ENCODE measurements around the gene CYP4F22. TPM values are rescaled to one million over a fixed set of nuclear protein-coding genes. Genes with fewer than 3 reads are reported as not detected.
A peak's percentile ranks its signal among the peaks of the same experiment; 100 is the strongest.

The CYP4F22 gene
- total RNA-seq, 2 experiments from 2014 or later = 0.19 to 0.28 TPM

GRCh38 chr19:15550273-15550672, 41.9 kb downstream of the CYP4F22 start:
- peak overlapping the region; percentile 87 for H3K4me3 Mint-ChIP-seq
- TF ChIP-seq, protein P1, sequence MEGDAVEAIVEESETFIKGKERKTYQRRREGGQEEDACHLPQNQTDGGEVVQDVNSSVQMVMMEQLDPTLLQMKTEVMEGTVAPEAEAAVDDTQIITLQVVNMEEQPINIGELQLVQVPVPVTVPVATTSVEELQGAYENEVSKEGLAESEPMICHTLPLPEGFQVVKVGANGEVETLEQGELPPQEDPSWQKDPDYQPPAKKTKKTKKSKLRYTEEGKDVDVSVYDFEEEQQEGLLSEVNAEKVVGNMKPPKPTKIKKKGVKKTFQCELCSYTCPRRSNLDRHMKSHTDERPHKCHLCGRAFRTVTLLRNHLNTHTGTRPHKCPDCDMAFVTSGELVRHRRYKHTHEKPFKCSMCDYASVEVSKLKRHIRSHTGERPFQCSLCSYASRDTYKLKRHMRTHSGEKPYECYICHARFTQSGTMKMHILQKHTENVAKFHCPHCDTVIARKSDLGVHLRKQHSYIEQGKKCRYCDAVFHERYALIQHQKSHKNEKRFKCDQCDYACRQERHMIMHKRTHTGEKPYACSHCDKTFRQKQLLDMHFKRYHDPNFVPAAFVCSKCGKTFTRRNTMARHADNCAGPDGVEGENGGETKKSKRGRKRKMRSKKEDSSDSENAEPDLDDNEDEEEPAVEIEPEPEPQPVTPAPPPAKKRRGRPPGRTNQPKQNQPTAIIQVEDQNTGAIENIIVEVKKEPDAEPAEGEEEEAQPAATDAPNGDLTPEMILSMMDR (IDR thresholded peaks at IDR 0.05) = no peak
- no peak for ATAC-seq (ENCODE audit: poor library complexity)
- H3K27me3 Mint-ChIP-seq = no peaks in the 10 kb centered on the region
- H3K4me1 Mint-ChIP-seq (ENCODE audit: low read depth) = peaks cover 14% of the 10 kb centered on the region
- no peaks in the 10 kb centered on the region for H3K36me3 Mint-ChIP-seq (ENCODE audit: low read depth)
- Histone ChIP-seq H3K9me3 (ENCODE audit: control insufficient read depth in 1 of 2, insufficient read depth in 1 of 2, low read length in 2 of 2) (no peaks in the 10 kb centered on the region), H3K27ac (ENCODE audit: low read depth in 1 of 2, low read length in 2 of 2) (no peak overlapping the region), H3K4me3 (ENCODE audit: low read length) (no peak overlapping the region), H3K4me1 (ENCODE audit: insufficient read depth, low read length) (peaks cover 23% of the 10 kb centered on the region), H3K27me3 (ENCODE audit: control insufficient read depth in 1 of 2, insufficient read depth in 2 of 2, low read length in 2 of 2) (no peaks in the 10 kb centered on the region), H3K36me3 (ENCODE audit: insufficient read depth, low read length) (no peaks in the 10 kb centered on the region)
- H3K27ac Mint-ChIP-seq = peak overlapping the region; percentile 42
- intact Hi-C loops (cut with DNase I, micrococcal nuclease) = loop anchor here in 1 of 2 experiments (5.0 kb wide), 1 partner anchor 88 kb away; the partner anchor contains the start of gene RASAL3
- CTCF ChIA-PET = interaction anchor here (3.8 kb wide), 1 partner anchor 131 kb away, joined by 36 read pairs; the partner anchor contains the start of gene AKAP8L
- no peaks in the 10 kb centered on the region for H3K9me3 Mint-ChIP-seq
- POLR2A ChIA-PET = interaction anchor here (1.0 to 3.6 kb wide), 7 partner anchors 36 to 171 kb away, joined by 3 to 79 read pairs (median 27); partner anchors contain the start of genes AKAP8, AKAP8L and RASAL3
- DNase-seq = no peak

DNA sequence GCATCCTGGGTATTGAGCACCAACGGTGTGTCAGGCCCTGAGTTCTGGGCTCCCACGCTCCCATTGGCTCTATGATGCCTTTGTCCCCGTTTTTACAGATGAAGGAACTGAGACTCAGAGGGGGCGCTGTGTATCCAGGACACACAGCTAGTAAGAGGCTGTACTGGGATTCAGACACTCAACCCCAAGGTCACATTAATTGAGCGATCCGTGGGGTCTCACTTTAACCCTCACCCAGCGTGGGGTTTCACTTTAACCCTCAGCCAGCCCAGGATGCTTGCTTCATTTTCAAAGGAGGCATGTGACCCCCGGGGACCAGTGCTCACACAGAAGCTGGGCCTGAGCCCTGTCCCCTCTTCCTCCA, 42.6 kb downstream of the CYP4F22 start:
- Histone ChIP-seq H3K36me3 (ENCODE audit: insufficient read depth, low read length) (no peaks in the 10 kb centered on the region), H3K9me3 (ENCODE audit: control insufficient read depth in 1 of 2, insufficient read depth in 1 of 2, low read length in 2 of 2) (no peaks in the 10 kb centered on the region), H3K4me3 (ENCODE audit: low read length) (peak overlapping the region; percentile 76), H3K27me3 (ENCODE audit: control insufficient read depth in 1 of 2, insufficient read depth in 2 of 2, low read length in 2 of 2) (no peaks in the 10 kb centered on the region), H3K4me1 (ENCODE audit: insufficient read depth, low read length) (peaks cover 30% of the 10 kb centered on the region), H3K27ac (ENCODE audit: low read depth in 1 of 2, low read length in 2 of 2) (peak overlapping the region in 1 of 2 donors; percentile 44)
- TF ChIP-seq, protein P1 (IDR thresholded peaks at IDR 0.05) = no peak
- Mint-ChIP-seq H3K27ac (peak overlapping the region; percentile 60), H3K4me1 (ENCODE audit: low read depth) (peaks cover 20% of the 10 kb centered on the region), H3K9me3 (no peaks in the 10 kb centered on the region), H3K27me3 (no peaks in the 10 kb centered on the region), H3K4me3 (peak overlapping the region; percentile 87), H3K36me3 (ENCODE audit: low read depth) (no peaks in the 10 kb centered on the region)
- ATAC-seq (ENCODE audit: poor library complexity) = no peak
- ChIA-PET POLR2A (interaction anchor here (0.7 to 3.6 kb wide), 16 partner anchors 33 to 291 kb away, joined by 3 to 79 read pairs (median 6); partner anchors contain the start of genes AKAP8, AKAP8L and RASAL3), CTCF (interaction anchor here (1.0 to 3.8 kb wide), 3 partner anchors 10 to 132 kb away, joined by 4 to 36 read pairs (median 4); partner anchors contain the start of gene AKAP8L)
- peak in 6 of 14 experiments; percentile 1 to 55 (median 26) for DNase-seq
- intact Hi-C loops (cut with DNase I, micrococcal nuclease) = loop anchor here in 1 of 2 experiments (1.0 to 5.0 kb wide), 2 partner anchors 89 to 172 kb away; partner anchors contain the start of genes AKAP8 and RASAL3

DNA sequence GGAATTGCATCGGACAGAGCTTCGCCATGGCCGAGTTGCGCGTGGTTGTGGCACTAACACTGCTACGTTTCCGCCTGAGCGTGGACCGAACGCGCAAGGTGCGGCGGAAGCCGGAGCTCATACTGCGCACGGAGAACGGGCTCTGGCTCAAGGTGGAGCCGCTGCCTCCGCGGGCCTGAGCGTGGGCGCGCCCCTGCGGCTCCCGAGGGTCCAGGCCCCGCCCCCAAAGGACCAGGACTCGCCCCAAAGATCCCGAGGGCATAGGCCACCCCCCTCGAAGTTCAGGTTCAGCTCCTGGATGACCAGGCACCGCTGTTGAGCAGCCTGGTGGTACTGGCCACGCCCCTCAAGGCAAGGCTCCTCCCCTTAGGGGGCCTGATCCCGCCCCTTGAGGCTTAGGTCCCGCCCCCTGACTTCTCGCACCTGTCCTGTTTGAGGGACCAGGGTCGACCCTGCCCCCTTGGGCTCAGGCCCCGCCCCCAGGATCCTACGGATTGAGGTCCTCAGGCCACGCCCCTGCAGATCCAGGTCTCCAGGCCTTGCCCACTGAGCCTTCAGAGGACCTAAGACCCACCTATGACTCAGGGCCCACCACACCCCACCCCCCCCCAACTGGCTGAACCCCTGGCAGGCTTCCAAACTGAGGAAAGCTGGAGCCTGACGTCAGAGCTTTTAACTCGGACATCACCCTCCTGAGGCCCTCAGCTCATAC, 43.1 kb downstream of the CYP4F22 start:
- Histone ChIP-seq H3K36me3 (ENCODE audit: insufficient read depth, low read length) (no peaks in the 10 kb centered on the region), H3K9me3 (ENCODE audit: control insufficient read depth in 1 of 2, insufficient read depth in 1 of 2, low read length in 2 of 2) (no peaks in the 10 kb centered on the region), H3K27ac (ENCODE audit: low read depth in 1 of 2, low read length in 2 of 2) (peak overlapping the region in 1 of 2 donors; percentile 44), H3K4me1 (ENCODE audit: insufficient read depth, low read length) (peaks cover 35% of the 10 kb centered on the region), H3K4me3 (ENCODE audit: low read length) (peak overlapping the region; percentile 76), H3K27me3 (ENCODE audit: control insufficient read depth in 1 of 2, insufficient read depth in 2 of 2, low read length in 2 of 2) (no peaks in the 10 kb centered on the region)
- ATAC-seq (ENCODE audit: poor library complexity) (peak; percentile 43), DNase-seq (peak; percentile 51 to 84 (median 66))
- CTCF ChIA-PET = interaction anchor here (1.0 to 3.8 kb wide), 3 partner anchors 10 to 132 kb away, joined by 4 to 36 read pairs (median 4); partner anchors contain the start of gene AKAP8L
- Mint-ChIP-seq H3K27me3 (no peaks in the 10 kb centered on the region), H3K4me1 (ENCODE audit: low read depth) (peaks cover 24% of the 10 kb centered on the region), H3K9me3 (no peaks in the 10 kb centered on the region), H3K4me3 (peak overlapping the region; percentile 87), H3K36me3 (ENCODE audit: low read depth) (no peaks in the 10 kb centered on the region), H3K27ac (peak overlapping the region; percentile 60)
- POLR2A ChIA-PET = interaction anchor here (0.5 to 3.6 kb wide), 17 partner anchors 34 to 460 kb away, joined by 3 to 79 read pairs (median 6); partner anchors contain the start of genes AKAP8, AKAP8L and RASAL3
- TF ChIP-seq, protein P1 (IDR thresholded peaks at IDR 0.05) = no peak
- intact Hi-C loops (cut with DNase I, micrococcal nuclease) = loop anchor here in 1 of 2 experiments (1.0 to 5.0 kb wide), 2 partner anchors 89 to 172 kb away; partner anchors contain the start of genes AKAP8 and RASAL3
